Hepatocyte (in vitro differentiated cells): Measurements from ENCODE around the gene G0S2. TPM values are rescaled to one million over a fixed set of nuclear protein-coding genes. Genes with fewer than 3 reads are reported as not detected.
A peak's percentile ranks its signal among the peaks of the same experiment; 100 is the strongest.

Experiments
- DNase-seq: peaks from one replicate; pipeline ENCODE4 v3.0.0-alpha.2; 2016; ENCODE audit warnings: low spot score
- H2AFZ ChIP-seq: fragments of 200-600 bp; sonication (generic); 2 replicates; pipeline ENCODE4 v1.6.0; 2016; ENCODE audit warnings: antibody characterized with exemption, mild to moderate bottlenecking
- H3K27ac ChIP-seq: fragments of 200-600 bp; sonication (generic); 2 replicates; pipeline ENCODE4 v1.5.1; 2016; ENCODE audit warnings: mild to moderate bottlenecking
- H3K27me3 ChIP-seq: fragments of 200-600 bp; sonication (generic); 2 replicates; pipeline ENCODE4 v1.6.1; 2016
- H3K36me3 ChIP-seq: fragments of 200-600 bp; sonication (generic); replicated peaks from 2 replicates; pipeline ENCODE4 v1.5.1; 2016; ENCODE audit warnings: low read depth; ENCODE audit not compliant: insufficient read depth
- H3K4me1 ChIP-seq: fragments of 200-600 bp; sonication (generic); 2 replicates; pipeline ENCODE4 v1.5.1; 2016; ENCODE audit warnings: mild to moderate bottlenecking, moderate library complexity; ENCODE audit not compliant: insufficient read depth
- H3K4me2 ChIP-seq: fragments of 200-600 bp; sonication (generic); 2 replicates; pipeline ENCODE4 v1.6.0; 2016
- H3K4me3 ChIP-seq: fragments of 200-600 bp; sonication (generic); 2 replicates; pipeline ENCODE4 v1.5.1; 2016; ENCODE audit warnings: mild to moderate bottlenecking
- H3K79me2 ChIP-seq: fragments of 200-600 bp; sonication (generic); 2 replicates; pipeline ENCODE4 v1.6.0; 2017; ENCODE audit warnings: mild to moderate bottlenecking
- H3K9me2 ChIP-seq: fragments of 200-600 bp; sonication (generic); replicated peaks from 2 replicates; pipeline ENCODE4 v1.6.0; 2017; ENCODE audit warnings: mild to moderate bottlenecking; ENCODE audit not compliant: insufficient read depth
- H3K9me3 ChIP-seq: fragments of 200-600 bp; sonication (generic); 2 replicates; pipeline ENCODE4 v1.5.1; 2016; ENCODE audit warnings: low read depth, mild to moderate bottlenecking
- H4K20me1 ChIP-seq: fragments of 200-600 bp; sonication (generic); 2 replicates; pipeline ENCODE4 v1.6.0; 2016; ENCODE audit warnings: mild to moderate bottlenecking; ENCODE audit not compliant: insufficient read depth, poor library complexity, severe bottlenecking
- EZH2 ChIP-seq: fragments of 200-600 bp; sonication (generic); IDR thresholded peaks from 2 replicates; pipeline ENCODE4 v1.6.1; 2016; ENCODE audit warnings: antibody characterized with exemption, mild to moderate bottlenecking, borderline replicate concordance
- EZH2phosphoT487 ChIP-seq: fragments of 200-600 bp; sonication (generic); IDR thresholded peaks from one replicate; pipeline ENCODE4 v1.6.1; 2018; ENCODE audit warnings: antibody characterized with exemption, mild to moderate bottlenecking, low read depth, moderate library complexity; ENCODE audit not compliant: unreplicated experiment, severe bottlenecking
- WGBS: methylation state at CpG from one replicate; pipeline ENCODE4 v1.1.6; 2016; ENCODE audit warnings: low lambda C conversion rate; ENCODE audit errors: missing lambda C conversion rate; 5-methylcytosine and 5-hydroxymethylcytosine counted together
- polyA plus RNA-seq: library from polyadenylated mRNA; unstranded; fragments of >200 nt; fragmentation: Nextera tagmentation; extraction: Ambion mirVana; gene quantifications from 2 replicates; pipeline ENCODE4 v1.2.1, GENCODE V29; 2016
- total RNA-seq: library from RNA; depleted of rRNA; stranded (reverse); fragments of >200 nt; gene quantifications from 2 replicates; pipeline ENCODE4 v1.2.3, GENCODE V29; 2014
- TF ChIP-seq, protein P1 (sequence below): fragments of 200-600 bp; sonication (generic); IDR thresholded peaks from 2 replicates; pipeline ENCODE4 v1.5.1; 2016; ENCODE audit warnings: antibody characterized with exemption, mild to moderate bottlenecking; ENCODE audit not compliant: poor library complexity

The G0S2 gene
- total and polyA plus RNA-seq, 2 experiments from 2014 or later = 32.2 to 37.0 TPM

DNA sequence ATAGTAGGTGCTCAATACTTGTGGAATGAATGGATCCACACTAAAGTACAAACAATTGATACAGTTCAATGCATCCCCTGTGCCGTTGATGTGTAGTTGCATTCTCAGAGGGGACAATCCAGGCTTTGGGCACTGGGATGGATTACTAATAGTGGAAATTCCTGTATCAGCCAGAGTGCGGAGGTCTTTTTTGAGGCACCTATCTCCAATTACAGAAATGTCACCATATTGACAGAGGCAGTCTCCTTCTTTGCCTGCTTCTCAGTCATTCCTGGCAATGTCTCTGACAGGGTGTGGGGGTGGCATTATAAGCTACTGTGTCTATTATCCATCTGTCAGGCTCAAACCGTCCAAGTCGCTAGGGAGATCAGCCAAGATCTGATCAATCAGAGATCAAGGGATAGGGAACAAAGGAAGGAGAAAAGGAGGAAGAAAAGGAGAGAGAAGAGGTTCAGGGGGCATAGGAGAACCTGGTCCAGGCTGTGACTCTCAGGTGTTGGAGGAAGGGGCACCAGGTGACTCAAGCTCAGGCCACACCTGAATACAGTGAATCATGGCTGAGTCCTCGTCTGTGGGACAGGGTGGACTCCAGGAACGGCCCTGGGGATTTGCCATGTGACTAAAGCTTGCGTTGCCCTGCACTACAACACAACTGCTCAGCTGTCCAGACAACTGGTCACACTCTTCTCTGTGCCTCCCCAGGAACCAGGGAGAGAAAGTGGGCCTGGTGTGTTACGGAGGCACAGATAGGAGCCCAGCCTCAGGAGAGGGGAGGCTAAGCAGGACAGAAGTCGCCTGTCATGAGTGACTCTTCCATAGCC, 19.6 kb upstream of the G0S2 start:
- Histone ChIP-seq H3K4me3 (no peak overlapping the region), H3K9me3 (no peaks in the 10 kb centered on the region), H3K36me3 (no peaks in the 10 kb centered on the region), H4K20me1 (no peaks in the 10 kb centered on the region), H2AFZ (no peak overlapping the region), H3K27me3 (no peaks in the 10 kb centered on the region), H3K27ac (peak overlapping the region; percentile 97), H3K79me2 (peaks cover 11% of the 10 kb centered on the region), H3K9me2 (no peaks in the 10 kb centered on the region), H3K4me1 (peaks cover 29% of the 10 kb centered on the region), H3K4me2 (no peak overlapping the region)
- peak; percentile 68 for DNase-seq
- WGBS = 80% methylated on average over 9 of the region's 9 CpGs
- TF ChIP-seq EZH2 (no peak), EZH2phosphoT487 (no peak)
- TF ChIP-seq, protein P1, sequence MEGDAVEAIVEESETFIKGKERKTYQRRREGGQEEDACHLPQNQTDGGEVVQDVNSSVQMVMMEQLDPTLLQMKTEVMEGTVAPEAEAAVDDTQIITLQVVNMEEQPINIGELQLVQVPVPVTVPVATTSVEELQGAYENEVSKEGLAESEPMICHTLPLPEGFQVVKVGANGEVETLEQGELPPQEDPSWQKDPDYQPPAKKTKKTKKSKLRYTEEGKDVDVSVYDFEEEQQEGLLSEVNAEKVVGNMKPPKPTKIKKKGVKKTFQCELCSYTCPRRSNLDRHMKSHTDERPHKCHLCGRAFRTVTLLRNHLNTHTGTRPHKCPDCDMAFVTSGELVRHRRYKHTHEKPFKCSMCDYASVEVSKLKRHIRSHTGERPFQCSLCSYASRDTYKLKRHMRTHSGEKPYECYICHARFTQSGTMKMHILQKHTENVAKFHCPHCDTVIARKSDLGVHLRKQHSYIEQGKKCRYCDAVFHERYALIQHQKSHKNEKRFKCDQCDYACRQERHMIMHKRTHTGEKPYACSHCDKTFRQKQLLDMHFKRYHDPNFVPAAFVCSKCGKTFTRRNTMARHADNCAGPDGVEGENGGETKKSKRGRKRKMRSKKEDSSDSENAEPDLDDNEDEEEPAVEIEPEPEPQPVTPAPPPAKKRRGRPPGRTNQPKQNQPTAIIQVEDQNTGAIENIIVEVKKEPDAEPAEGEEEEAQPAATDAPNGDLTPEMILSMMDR = no peak

DNA sequence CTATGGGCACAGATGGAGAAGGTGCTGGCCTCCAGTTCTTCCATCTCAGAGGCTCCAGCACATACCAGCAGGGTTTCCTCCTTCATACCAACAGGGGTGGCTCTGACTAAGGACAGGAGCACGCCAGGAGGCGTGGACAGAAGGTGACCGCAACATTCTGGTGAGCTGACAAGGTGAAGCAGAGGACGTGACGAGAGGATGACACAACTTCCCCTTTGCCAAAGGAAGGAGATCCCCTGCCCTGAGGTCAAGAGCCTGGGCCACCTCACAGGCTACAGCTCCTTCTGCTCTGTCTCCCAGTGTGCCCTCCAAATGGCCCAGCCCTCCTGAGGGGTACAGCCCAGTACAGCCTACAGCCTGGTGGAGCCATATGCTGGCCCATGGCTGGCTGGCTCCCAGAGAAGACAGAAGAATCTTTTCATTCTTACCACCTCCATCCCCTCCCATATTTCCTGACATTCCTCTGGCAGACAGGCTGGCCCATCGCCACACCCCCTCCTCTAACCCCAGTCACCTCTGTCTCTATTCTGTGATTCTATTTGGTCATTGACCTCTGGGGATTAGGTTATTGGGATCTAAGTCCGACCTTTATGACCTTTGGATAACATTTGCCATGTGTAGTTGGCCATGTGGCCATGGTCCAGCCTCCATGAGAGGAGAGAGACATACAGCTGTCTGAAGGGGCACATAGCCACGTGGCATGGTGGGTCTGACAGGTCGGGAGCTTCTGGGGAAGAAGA, 17.9 kb upstream of the G0S2 start:
- H2AFZ ChIP-seq = no peak overlapping the region
- WGBS = 85% methylated on average over 9 of the region's 9 CpGs
- no peak overlapping the region for H3K4me3 ChIP-seq
- no peaks in the 10 kb centered on the region for H3K9me3 ChIP-seq
- H3K4me1 ChIP-seq = peaks cover 26% of the 10 kb centered on the region
- no peaks in the 10 kb centered on the region for H3K9me2 ChIP-seq
- no peaks in the 10 kb centered on the region for H3K36me3 ChIP-seq
- no peak overlapping the region for H3K4me2 ChIP-seq
- H3K27ac ChIP-seq = no peak overlapping the region
- no peaks in the 10 kb centered on the region for H4K20me1 ChIP-seq
- no peaks in the 10 kb centered on the region for H3K27me3 ChIP-seq
- H3K79me2 ChIP-seq = no peaks in the 10 kb centered on the region
- TF ChIP-seq, protein P1 = no peak
- no peak for TF ChIP-seq EZH2
- TF ChIP-seq EZH2phosphoT487 = no peak
- DNase-seq = no peak

DNA sequence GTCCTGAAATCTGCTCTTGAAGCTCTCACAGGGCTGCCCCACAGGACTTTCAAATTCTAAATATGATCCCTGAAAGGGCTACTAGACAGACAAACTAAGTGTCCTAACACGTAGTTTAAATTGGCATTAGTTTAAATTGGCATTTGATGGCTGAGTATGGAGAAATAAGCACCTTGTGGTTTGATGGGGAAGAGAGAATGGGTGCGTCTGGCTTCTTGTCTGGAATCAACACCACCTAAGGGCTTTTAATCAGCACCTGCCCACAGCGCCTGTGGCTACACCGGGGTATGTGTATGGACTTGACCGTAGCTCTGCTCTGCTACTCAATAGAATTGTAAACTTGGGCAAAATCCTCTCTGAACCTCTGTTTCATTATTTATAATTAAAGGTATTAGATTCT, 17.3 kb upstream of the G0S2 start:
- Histone ChIP-seq H3K27me3 (no peaks in the 10 kb centered on the region), H3K4me2 (no peak overlapping the region), H3K9me2 (no peaks in the 10 kb centered on the region), H3K4me3 (no peak overlapping the region), H4K20me1 (no peaks in the 10 kb centered on the region), H3K9me3 (no peaks in the 10 kb centered on the region), H3K27ac (no peak overlapping the region), H3K4me1 (peaks cover 26% of the 10 kb centered on the region), H3K36me3 (no peaks in the 10 kb centered on the region), H3K79me2 (no peaks in the 10 kb centered on the region), H2AFZ (no peak overlapping the region)
- 74% methylated on average over 5 of the region's 5 CpGs for WGBS
- TF ChIP-seq EZH2 = no peak
- TF ChIP-seq EZH2phosphoT487 = no peak
- TF ChIP-seq, protein P1 = no peak
- DNase-seq = no peak
